Keratinocyte (primary cell): ENCODE data around the gene CLTRN. TPM values are rescaled to one million over a fixed set of nuclear protein-coding genes. Genes with fewer than 3 reads are reported as not detected.
"Not testable (repeated sequence)": the region's sequence is repeated elsewhere in the genome, so short reads cannot be mapped to it uniquely, and the experiment has no call there.

Experiments used
- DNase-seq: peaks from one replicate; pipeline ENCODE4 v3.0.0-alpha.2; 2011; ENCODE audit warnings: low read depth, missing footprints, low spot score
- FAIRE-seq: peaks from 2 replicates; lab custom pipeline; 2011; peaks lifted over from hg19 to GRCh38; lab: Jason Lieb, UNC
- H2AFZ ChIP-seq: 2 replicates; pipeline ENCODE4 v1.6.0; 2012; ENCODE audit warnings: low read length, control low read depth, inconsistent platforms; ENCODE audit not compliant: control insufficient read depth
- H3K27ac ChIP-seq: 2 replicates; pipeline ENCODE4 v1.5.1; 2011; ENCODE audit warnings: low read length; ENCODE audit not compliant: control insufficient read depth, insufficient read depth
- H3K27me3 ChIP-seq: 3 replicates; pipeline ENCODE4 v1.6.0; 2011; ENCODE audit warnings: low read length; ENCODE audit not compliant: control insufficient read depth, insufficient read depth; ENCODE audit errors: extremely low read depth
- H3K36me3 ChIP-seq, 2 experiments: 2 replicates in 1 of 2; 3 replicates in 1 of 2; pipeline ENCODE4 v1.5.1; 2011; ENCODE audit warnings: low read length in 2 of 2, mild to moderate bottlenecking in 1 of 2; ENCODE audit not compliant: control insufficient read depth in 2 of 2, insufficient read depth in 2 of 2; ENCODE audit errors: extremely low read depth in 1 of 2
- H3K4me1 ChIP-seq: 3 replicates; pipeline ENCODE4 v1.5.1; 2011; ENCODE audit warnings: low read length; ENCODE audit not compliant: control insufficient read depth, insufficient read depth; ENCODE audit errors: extremely low read depth
- H3K4me2 ChIP-seq: 3 replicates; pipeline ENCODE4 v1.6.0; 2011; ENCODE audit warnings: low read depth, low read length; ENCODE audit not compliant: control insufficient read depth, insufficient read depth; ENCODE audit errors: extremely low read depth
- H3K4me3 ChIP-seq, 3 experiments: fragments of 200-600 bp in 1 of 3; sonication (generic) in 1 of 3; 2 replicates in 2 of 3; 3 replicates in 1 of 3; pipeline ENCODE4 v1.5.1; 2011 to 2016; ENCODE audit warnings: low read length in 3 of 3, mild to moderate bottlenecking in 3 of 3, control low read depth in 2 of 3, inconsistent platforms in 1 of 3, low read depth in 1 of 3, mixed read lengths in 1 of 3, mixed run types in 1 of 3, moderate library complexity in 1 of 3; ENCODE audit not compliant: control insufficient read depth in 2 of 3, insufficient read depth in 2 of 3; ENCODE audit errors: extremely low read depth in 1 of 3
- H3K79me2 ChIP-seq: 2 replicates; pipeline ENCODE4 v1.6.0; 2012; ENCODE audit warnings: low read length; ENCODE audit not compliant: control insufficient read depth, insufficient read depth
- H3K9ac ChIP-seq: 3 replicates; pipeline ENCODE4 v1.6.0; 2011; ENCODE audit warnings: low read length; ENCODE audit not compliant: control insufficient read depth, insufficient read depth; ENCODE audit errors: extremely low read depth
- H3K9me1 ChIP-seq: 3 replicates; pipeline ENCODE4 v1.6.0; 2011; ENCODE audit warnings: low read length; ENCODE audit not compliant: control insufficient read depth, insufficient read depth; ENCODE audit errors: extremely low read depth
- H3K9me3 ChIP-seq: 2 replicates; pipeline ENCODE4 v1.5.1; 2012; ENCODE audit warnings: low read depth, low read length; ENCODE audit not compliant: control insufficient read depth
- H4K20me1 ChIP-seq: 3 replicates; pipeline ENCODE4 v1.6.0; 2011; ENCODE audit warnings: low read length; ENCODE audit not compliant: control insufficient read depth, insufficient read depth; ENCODE audit errors: extremely low read depth
- CTCF ChIP-seq, 3 experiments: IDR thresholded peaks in 1 of 3; conservative IDR thresholded peaks in 1 of 3; optimal IDR thresholded peaks in 1 of 3; 2 replicates in 2 of 3; 3 replicates in 1 of 3; pipeline versions ENCODE3 to v1.5.1; 2011; ENCODE audit warnings: low read length in 3 of 3, mild to moderate bottlenecking in 3 of 3, moderate library complexity in 2 of 3, control low read depth in 1 of 3, inconsistent platforms in 1 of 3; ENCODE audit not compliant: insufficient read depth in 2 of 3; ENCODE audit errors: extremely low read depth in 1 of 3
- EZH2 ChIP-seq: IDR thresholded peaks from one replicate; pipeline ENCODE4 v1.6.1; 2012; ENCODE audit warnings: inconsistent platforms, mild to moderate bottlenecking, low read length, moderate library complexity
- dilution Hi-C: fragments of 300-500 bp; cut with MboI; formaldehyde crosslinking; loops from one replicate; pipeline ENCODE4 v1.7.0; 2020; ENCODE audit warnings: low sequenced_read_pairs; ENCODE audit not compliant: extremely low pct_ligation_motif_present
- polyA plus RNA-seq, 5 experiments: library from polyadenylated mRNA; depleted of rRNA in 3 of 5; stranded (reverse) in 3 of 5; stranded (forward) in 1 of 5; unstranded in 1 of 5; fragments of >200 nt; gene quantifications; 1 replicate in 1 of 5; 2 replicates in 3 of 5; 3 replicates in 1 of 5; pipeline versions ENCODE4 v1.2.1 to v1.2.3, GENCODE V29; 2011 to 2012; ENCODE audit warnings: missing spikeins in 2 of 5, low read depth in 1 of 5, low replicate concordance in 1 of 5

The CLTRN gene
- polyA plus RNA-seq, 1 donor (not counting 4 experiments of a cell fraction or from before 2014, with no cell fraction given), result 1.4 TPM

GRCh38 chrX:15663439-15663838 is 1.2 kb downstream of the CLTRN start:
- dilution Hi-C loops, result loop anchor here (25.0 kb wide), 1 partner anchor 201 kb away; no protein-coding TSS in a partner anchor

GRCh38 chrX:15654804-15655203 is 9.8 kb downstream of the CLTRN start:
- H3K4me2 ChIP-seq, H3K27ac ChIP-seq, H3K9me1 ChIP-seq, H3K36me3 ChIP-seq, FAIRE-seq, H3K4me1 ChIP-seq, H3K79me2 ChIP-seq, H3K9me3 ChIP-seq, H4K20me1 ChIP-seq, DNase-seq, H3K4me3 ChIP-seq, H3K27me3 ChIP-seq, H2AFZ ChIP-seq, H3K9ac ChIP-seq: not testable (repeated sequence)
- dilution Hi-C loops, result loop anchor here (25.0 kb wide), 1 partner anchor 193 kb away; no protein-coding TSS in a partner anchor

More at GRCh38 chrX:15663439-15663838, 1.2 kb downstream of the CLTRN start:
- Histone ChIP-seq H3K79me2 (no peaks in the 10 kb centered on the region), H3K9me1 (no peaks in the 10 kb centered on the region), H3K4me2 (peak overlapping the region; percentile 10), H3K9ac (peak overlapping the region; percentile 26), H2AFZ (no peak overlapping the region), H3K27me3 (no peaks in the 10 kb centered on the region), H3K9me3 (no peaks in the 10 kb centered on the region), H3K27ac (peak overlapping the region; percentile 57), H3K4me1 (peaks cover 33% of the 10 kb centered on the region), H3K4me3 (no peak overlapping the region), H3K36me3 (no peaks in the 10 kb centered on the region), H4K20me1 (no peaks in the 10 kb centered on the region)
- FAIRE-seq (no peak), DNase-seq (no peak)
- TF ChIP-seq EZH2 (no peak), CTCF (optimal IDR thresholded peaks at IDR 0.05 in 1 of 3, IDR thresholded peaks at IDR 0.05 in 1 of 3, conservative IDR thresholded peaks at IDR 0.05 in 1 of 3; ENCODE audit: extremely low read depth in 1 of 3, insufficient read depth in 2 of 3, low read length in 3 of 3) (no peak)

GRCh38 chrX:15653961-15654360 is 10.6 kb downstream of the CLTRN start:
- no peaks in the 10 kb centered on the region for H3K9me3 ChIP-seq
- no peaks in the 10 kb centered on the region for H3K9me1 ChIP-seq
- no peak for DNase-seq
- H3K79me2 ChIP-seq, result no peaks in the 10 kb centered on the region
- H3K27ac ChIP-seq, result no peak overlapping the region
- H3K4me3 ChIP-seq, result no peak overlapping the region
- no peak overlapping the region for H3K4me2 ChIP-seq
- no peak for FAIRE-seq
- H3K36me3 ChIP-seq, result no peaks in the 10 kb centered on the region
- TF ChIP-seq CTCF (optimal IDR thresholded peaks at IDR 0.05 in 1 of 3, IDR thresholded peaks at IDR 0.05 in 1 of 3, conservative IDR thresholded peaks at IDR 0.05 in 1 of 3; ENCODE audit: extremely low read depth in 1 of 3, insufficient read depth in 2 of 3, low read length in 3 of 3) (no peak), EZH2 (no peak)
- no peak overlapping the region for H3K9ac ChIP-seq
- no peaks in the 10 kb centered on the region for H3K27me3 ChIP-seq
- H4K20me1 ChIP-seq, result no peaks in the 10 kb centered on the region
- dilution Hi-C loops, result loop anchor here (25.0 kb wide), 1 partner anchor 192 kb away; no protein-coding TSS in a partner anchor
- no peaks in the 10 kb centered on the region for H3K4me1 ChIP-seq
- no peak overlapping the region for H2AFZ ChIP-seq

- H3K27ac ChIP-seq, H3K9me1 ChIP-seq, H3K4me3 ChIP-seq, DNase-seq, H3K9ac ChIP-seq, H3K9me3 ChIP-seq, H3K4me1 ChIP-seq, H4K20me1 ChIP-seq, H2AFZ ChIP-seq, H3K27me3 ChIP-seq, dilution Hi-C loops, H3K36me3 ChIP-seq, H3K79me2 ChIP-seq, H3K4me2 ChIP-seq: not testable (repeated sequence)
- peak; percentile 98 for FAIRE-seq
Observed at GRCh38 chrX:15647510-15647909, 17.1 kb downstream of the CLTRN start.
